Lower lobe of right lung (tissue), 2 donors: Measurements from ENCODE around the gene PRDM16. TPM values are rescaled to one million over a fixed set of nuclear protein-coding genes. Genes with fewer than 3 reads are reported as not detected.

ENCODE experiments used
- ATAC-seq, 2 donors: fragments of 200-7000 bp; cut with Tn5 transposase; one replicate each; pipeline ENCODE4 v1.9.1; 2020 to 2022; ENCODE audit warnings: mild to moderate bottlenecking in 2 of 2, moderate library complexity in 2 of 2
- DNase-seq: peaks from one replicate; pipeline ENCODE4 v3.0.0-alpha.2; 2020
- H3K27ac ChIP-seq: fragments of 200-600 bp; one replicate; pipeline ENCODE4 v1.8.0; 2022
- H3K27me3 ChIP-seq: fragments of 200-600 bp; one replicate; pipeline ENCODE4 v1.8.0; 2022; ENCODE audit warnings: low read depth
- H3K36me3 ChIP-seq: fragments of 200-600 bp; one replicate; pipeline ENCODE4 v1.8.0; 2022; ENCODE audit warnings: mild to moderate bottlenecking
- H3K4me1 ChIP-seq: fragments of 200-600 bp; one replicate; pipeline ENCODE4 v1.8.0; 2022
- H3K4me3 ChIP-seq: fragments of 200-600 bp; one replicate; pipeline ENCODE4 v1.8.0; 2022; ENCODE audit warnings: mild to moderate bottlenecking
- H3K9me3 ChIP-seq: fragments of 200-600 bp; one replicate; pipeline ENCODE4 v1.8.0; 2022
- intact Hi-C: fragments of 100-400 bp; cut with DNase I; formaldehyde crosslinking; loops from one replicate; pipeline ENCODE4 v1.11.0; 2022
- total RNA-seq: library from RNA; stranded (reverse); fragmentation: NEBNext Ultra II Directional; extraction: Animal tissue kit (Norgen Biotek cat#: 25700); gene quantifications from one replicate; pipeline ENCODE4 v1.2.1, GENCODE V29; 2021
- TF ChIP-seq, protein P1 (sequence below): fragments of 200-600 bp; IDR thresholded peaks from one replicate; pipeline ENCODE4 v1.8.0; 2022; ENCODE audit warnings: antibody characterized with exemption, mild to moderate bottlenecking
- donor health status: DM: no; HTN: yes; CAD: no; lungs with severe emphysema.

Gene PRDM16
- total RNA-seq, 1 donor from 2014 or later = 19.2 TPM

DNA sequence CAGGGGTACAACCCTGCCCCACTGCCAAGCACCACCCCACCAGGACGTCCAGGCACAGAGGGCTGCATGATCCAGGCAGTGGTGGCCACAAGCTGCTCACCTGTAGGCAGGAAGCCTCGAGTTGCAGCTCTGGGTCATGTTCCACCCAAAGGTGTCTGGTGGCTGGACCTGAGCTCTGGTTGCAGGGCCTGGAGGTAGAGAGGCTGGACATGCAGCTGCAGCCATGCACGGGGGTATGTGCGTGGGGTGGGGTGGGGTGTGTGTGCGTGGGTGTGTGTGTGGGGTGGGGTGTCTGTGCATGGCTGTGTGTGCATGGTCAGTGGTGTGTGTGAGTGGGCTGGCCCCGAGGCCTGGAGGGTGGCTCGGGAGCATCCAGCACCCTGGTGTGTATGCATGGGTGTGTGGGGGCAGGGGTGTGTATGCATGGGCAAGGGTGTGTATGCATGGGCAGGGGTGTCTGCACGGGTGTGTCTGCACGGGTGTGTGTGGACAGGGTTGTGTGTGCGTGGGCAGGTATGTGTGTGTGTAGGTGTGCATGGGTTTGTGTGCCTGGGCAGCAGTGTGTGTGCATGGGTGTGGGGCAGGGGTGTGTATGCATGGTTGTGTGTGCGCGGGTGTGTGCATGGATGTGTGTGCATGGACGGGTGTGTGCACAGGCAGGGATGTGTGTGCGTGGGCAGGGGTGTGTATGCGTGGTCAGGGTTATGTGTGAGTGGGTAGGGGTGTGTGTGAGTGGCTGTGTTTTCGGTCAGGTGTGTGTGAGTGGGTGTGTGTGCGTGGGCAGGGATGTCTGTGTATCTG is 401.0 kb downstream of the PRDM16 start:
- no peak for ATAC-seq
- H3K9me3 ChIP-seq = no peaks in the 10 kb centered on the region
- H3K4me3 ChIP-seq = no peak overlapping the region
- peak; percentile 41 for DNase-seq
- H3K27me3 ChIP-seq = no peaks in the 10 kb centered on the region
- H3K36me3 ChIP-seq = no peaks in the 10 kb centered on the region
- H3K4me1 ChIP-seq = no peaks in the 10 kb centered on the region
- intact Hi-C loops = no loop called here
- H3K27ac ChIP-seq = no peak overlapping the region
- TF ChIP-seq, protein P1, sequence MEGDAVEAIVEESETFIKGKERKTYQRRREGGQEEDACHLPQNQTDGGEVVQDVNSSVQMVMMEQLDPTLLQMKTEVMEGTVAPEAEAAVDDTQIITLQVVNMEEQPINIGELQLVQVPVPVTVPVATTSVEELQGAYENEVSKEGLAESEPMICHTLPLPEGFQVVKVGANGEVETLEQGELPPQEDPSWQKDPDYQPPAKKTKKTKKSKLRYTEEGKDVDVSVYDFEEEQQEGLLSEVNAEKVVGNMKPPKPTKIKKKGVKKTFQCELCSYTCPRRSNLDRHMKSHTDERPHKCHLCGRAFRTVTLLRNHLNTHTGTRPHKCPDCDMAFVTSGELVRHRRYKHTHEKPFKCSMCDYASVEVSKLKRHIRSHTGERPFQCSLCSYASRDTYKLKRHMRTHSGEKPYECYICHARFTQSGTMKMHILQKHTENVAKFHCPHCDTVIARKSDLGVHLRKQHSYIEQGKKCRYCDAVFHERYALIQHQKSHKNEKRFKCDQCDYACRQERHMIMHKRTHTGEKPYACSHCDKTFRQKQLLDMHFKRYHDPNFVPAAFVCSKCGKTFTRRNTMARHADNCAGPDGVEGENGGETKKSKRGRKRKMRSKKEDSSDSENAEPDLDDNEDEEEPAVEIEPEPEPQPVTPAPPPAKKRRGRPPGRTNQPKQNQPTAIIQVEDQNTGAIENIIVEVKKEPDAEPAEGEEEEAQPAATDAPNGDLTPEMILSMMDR = no peak

- no peak for ATAC-seq
- H3K9me3 ChIP-seq = no peaks in the 10 kb centered on the region
- peak; percentile 37 for DNase-seq
- TF ChIP-seq, protein P1 = no peak
- H3K4me1 ChIP-seq = no peaks in the 10 kb centered on the region
- intact Hi-C loops = no loop called here
- H3K27ac ChIP-seq = no peak overlapping the region
- H3K4me3 ChIP-seq = no peak overlapping the region
- H3K27me3 ChIP-seq = no peaks in the 10 kb centered on the region
- no peaks in the 10 kb centered on the region for H3K36me3 ChIP-seq
Observed at GRCh38 chr1:3470650-3471355, 401.8 kb downstream of the PRDM16 start.

GRCh38 chr1:3471356-3472087 is 402.5 kb downstream of the PRDM16 start:
- H3K27ac ChIP-seq = no peak overlapping the region
- intact Hi-C loops = no loop called here
- DNase-seq (peak; percentile 47), ATAC-seq (no peak)
- TF ChIP-seq, protein P1 = peak; percentile 29
- H3K36me3 ChIP-seq = no peaks in the 10 kb centered on the region
- no peaks in the 10 kb centered on the region for H3K27me3 ChIP-seq
- H3K4me1 ChIP-seq = no peaks in the 10 kb centered on the region
- no peak overlapping the region for H3K4me3 ChIP-seq
- H3K9me3 ChIP-seq = no peaks in the 10 kb centered on the region

GRCh38 chr1:3472088-3472850 is 403.3 kb downstream of the PRDM16 start:
- Histone ChIP-seq H3K4me3 (no peak overlapping the region), H3K9me3 (no peaks in the 10 kb centered on the region), H3K4me1 (no peaks in the 10 kb centered on the region), H3K36me3 (no peaks in the 10 kb centered on the region), H3K27me3 (no peaks in the 10 kb centered on the region), H3K27ac (no peak overlapping the region)
- ATAC-seq (no peak), DNase-seq (no peak)
- TF ChIP-seq, protein P1 = no peak
- intact Hi-C loops = no loop called here

- H3K4me3 ChIP-seq = no peak overlapping the region
- H3K4me1 ChIP-seq = no peaks in the 10 kb centered on the region
- no peaks in the 10 kb centered on the region for H3K36me3 ChIP-seq
- H3K27me3 ChIP-seq = no peaks in the 10 kb centered on the region
- DNase-seq (no peak), ATAC-seq (no peak)
- TF ChIP-seq, protein P1 = no peak
- H3K9me3 ChIP-seq = no peaks in the 10 kb centered on the region
- no peak overlapping the region for H3K27ac ChIP-seq
- intact Hi-C loops = no loop called here
Observed at GRCh38 chr1:3472906-3473305, 403.9 kb downstream of the PRDM16 start.
